D341Med (cell line): ENCODE measurements around the gene BLOC1S1.
A peak's percentile ranks its signal among the peaks of the same experiment; 100 is the strongest.

Source experiments
- DNase-seq: peaks from one replicate; pipeline ENCODE4 v3.0.0; 2012; ENCODE audit warnings: low spot score

The BLOC1S1 gene

DNA sequence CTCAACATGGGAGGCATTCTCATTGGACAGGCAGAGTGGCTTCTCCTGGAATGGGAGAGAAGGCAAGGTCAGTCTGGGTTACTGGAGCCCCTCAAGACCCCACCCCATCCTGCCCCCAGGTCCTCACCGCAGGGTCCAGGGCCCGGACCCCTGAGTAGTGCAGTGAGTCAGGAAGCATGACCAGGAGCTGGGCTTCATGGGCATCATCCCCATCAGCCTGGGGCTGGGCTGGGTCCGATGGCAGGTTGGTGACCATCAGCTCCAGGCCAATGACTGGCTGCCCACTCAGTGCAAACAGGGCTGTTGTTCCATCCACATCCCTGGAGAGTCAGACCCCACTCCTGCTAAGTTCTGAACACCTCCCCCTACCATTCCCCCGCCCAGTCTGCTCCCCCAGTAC, 21.2 kb upstream of the BLOC1S1 start:
- no peak for DNase-seq

DNA sequence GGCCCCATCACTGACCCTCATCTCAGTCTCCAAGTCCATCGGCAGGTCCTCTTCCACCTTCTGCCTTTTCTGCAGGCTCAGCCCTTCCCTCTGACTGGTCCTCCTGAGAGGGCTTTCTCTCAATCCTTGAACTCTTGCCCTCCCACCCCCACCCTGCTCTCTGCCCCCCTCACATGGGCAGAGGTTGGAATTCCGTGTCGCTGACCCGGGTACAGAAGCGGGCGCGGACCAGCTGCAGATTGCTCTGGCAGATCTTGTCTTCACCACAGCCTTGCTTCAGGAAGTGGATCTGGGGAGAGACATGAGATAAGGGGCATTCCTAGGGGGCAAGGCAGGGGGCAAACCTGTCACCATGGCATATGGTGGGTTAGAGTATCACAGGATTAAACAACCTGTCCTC, 20.5 kb upstream of the BLOC1S1 start:
- no peak for DNase-seq

DNA sequence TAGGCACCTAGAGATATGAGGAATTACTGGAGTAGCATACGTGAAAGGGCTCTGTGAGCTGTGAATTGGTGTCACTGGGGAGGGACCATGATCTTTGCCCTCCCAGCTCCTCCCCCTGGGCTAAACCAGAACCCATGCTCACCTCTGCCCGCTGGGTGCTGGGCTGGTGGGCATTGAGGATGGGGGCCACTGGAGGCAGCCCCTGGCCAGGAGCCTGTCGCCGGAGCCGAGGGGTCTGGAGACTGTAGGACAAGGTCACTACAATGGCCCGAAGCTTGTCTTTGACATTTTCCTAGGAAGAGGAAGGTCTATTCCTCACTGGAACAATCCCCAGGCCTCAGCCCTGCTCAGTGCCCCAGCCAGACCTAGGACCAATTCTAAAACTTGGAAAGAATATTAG, 19.7 kb upstream of the BLOC1S1 start:
- DNase-seq, result no peak

DNA sequence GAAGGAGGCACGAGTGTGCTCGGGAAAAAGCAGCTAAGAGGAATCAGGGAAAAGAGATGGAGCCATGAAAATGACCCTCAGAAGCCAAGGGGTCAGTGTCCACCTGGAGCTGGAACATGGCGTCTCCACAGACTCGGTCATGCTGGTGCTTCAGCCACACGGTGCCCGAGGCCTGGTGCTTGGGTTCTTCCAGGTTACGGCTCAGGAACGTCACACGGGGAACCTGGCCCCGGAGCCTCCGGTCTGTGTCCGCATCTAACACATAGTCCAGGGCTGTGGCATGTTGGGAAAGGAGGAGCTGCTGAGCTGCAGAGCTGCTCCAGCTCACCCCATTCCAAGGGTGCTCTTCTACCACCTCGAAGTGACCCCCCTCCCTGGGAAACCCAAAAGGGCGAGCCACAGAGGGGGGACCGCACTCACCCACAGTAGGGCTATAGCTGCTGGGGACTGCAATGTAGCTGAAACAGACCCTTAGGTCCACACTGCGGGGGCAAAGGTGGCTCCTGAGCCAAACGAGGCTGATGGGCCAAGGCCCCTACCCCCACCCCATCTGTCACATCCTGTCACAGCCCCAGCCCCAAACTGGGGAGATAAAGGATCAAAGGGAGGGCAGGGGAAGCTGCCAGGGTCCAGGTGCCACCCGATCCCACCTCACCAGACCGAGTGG, 18.9 kb upstream of the BLOC1S1 start:
- DNase-seq, result no peak

DNA sequence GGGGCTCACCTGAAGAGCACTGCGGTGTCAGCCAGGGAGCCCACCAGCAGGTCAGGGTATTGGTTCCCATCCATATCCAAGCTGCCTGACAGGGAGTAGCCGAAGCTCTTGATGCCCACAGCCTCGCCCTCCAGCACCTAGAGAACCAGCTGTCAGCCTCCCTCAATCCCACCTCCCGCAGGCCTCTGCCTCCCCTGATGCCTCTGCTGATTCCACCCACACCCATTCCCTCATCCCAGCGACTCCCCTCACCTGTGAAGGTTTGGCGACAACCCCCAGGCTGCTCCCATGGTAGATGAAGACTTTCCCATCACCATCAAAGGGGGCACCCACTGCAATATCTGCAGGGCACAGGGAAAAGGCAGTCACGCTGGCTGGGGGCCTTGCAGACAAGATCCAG, 18.2 kb upstream of the BLOC1S1 start:
- no peak for DNase-seq

DNA sequence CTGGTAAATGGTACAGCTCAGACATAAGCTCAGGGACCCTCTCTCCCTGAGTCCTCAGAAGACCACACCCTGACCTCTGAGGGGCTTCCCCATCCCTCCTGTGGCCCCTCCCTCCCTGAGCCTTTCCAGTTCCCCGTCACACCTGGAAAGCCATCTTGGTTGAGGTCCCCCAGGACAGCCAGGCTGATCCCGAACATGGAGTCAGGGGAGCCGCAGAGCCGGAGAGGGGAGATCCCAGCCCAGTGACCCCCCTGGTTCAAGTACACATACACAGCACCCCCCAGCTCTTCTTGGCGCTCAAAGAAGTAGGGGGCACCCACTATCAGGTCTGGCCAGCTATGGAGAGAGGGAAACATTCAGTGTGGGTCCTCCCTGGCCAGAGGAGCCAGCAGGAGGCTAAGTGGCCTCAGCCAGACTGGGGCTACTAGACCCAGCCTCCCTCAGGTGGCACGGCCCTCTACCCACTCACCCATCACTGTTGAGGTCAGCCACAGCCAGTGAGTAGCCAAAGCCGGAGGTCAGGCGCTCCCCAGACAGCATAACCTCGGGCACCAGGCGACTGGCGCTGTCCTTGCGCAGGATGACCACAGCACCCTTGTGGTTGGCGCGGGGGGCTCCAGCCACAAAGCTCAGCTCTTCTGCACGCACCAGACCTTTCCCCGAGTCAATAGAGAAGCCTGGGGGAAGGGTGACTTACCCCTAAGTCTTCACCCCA, 17.4 kb upstream of the BLOC1S1 start:
- no peak for DNase-seq

DNA sequence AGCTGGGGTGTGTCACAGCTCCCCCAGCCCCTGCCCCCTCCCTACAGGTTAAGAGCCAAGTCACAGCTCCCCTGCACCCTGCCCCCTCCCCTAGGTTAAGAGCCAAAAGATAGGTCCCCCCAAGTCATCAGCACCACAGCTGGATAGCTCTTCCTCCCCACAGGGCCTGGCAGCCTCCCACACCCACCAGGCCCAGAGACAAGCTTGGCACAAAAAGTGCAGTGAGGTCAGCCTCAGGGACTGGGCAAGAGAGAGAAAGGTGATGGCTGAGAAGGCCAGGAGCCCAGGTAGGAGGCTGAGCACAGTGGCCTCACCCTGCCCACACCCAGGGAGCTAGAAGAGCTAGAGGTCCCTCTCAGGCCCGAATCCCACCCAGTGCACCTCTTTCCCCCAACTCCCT, 16.9 kb upstream of the BLOC1S1 start:
- DNase-seq, result no peak

DNA sequence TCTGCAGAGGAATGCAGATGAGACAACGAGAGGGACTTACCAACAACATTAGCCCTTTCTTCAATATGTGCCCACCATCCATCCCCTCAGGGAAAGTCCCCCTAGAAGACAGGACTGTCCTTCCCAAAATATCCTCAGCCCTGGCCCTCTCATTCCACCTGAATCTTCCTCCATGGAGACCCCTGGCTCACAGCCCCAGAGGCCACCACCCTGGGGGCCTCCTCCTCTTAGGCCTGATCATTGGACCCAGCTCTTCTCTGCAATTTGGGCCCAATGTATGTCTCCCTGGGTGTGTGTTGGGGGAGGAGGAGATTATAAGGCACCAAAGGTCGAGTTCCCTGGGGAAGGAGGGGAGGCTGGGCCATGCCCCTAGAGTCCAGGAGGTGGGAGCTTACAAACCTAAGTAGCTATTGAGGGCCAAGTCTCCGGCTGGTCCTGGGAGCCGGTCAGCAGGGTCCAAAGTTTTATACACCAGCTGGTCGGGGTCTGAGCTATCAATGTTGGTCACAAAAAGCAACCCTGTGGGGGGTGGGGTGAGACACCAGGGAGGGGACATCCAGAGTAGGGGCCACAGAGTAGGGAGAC, 16.3 kb upstream of the BLOC1S1 start:
- DNase-seq, result no peak

DNA sequence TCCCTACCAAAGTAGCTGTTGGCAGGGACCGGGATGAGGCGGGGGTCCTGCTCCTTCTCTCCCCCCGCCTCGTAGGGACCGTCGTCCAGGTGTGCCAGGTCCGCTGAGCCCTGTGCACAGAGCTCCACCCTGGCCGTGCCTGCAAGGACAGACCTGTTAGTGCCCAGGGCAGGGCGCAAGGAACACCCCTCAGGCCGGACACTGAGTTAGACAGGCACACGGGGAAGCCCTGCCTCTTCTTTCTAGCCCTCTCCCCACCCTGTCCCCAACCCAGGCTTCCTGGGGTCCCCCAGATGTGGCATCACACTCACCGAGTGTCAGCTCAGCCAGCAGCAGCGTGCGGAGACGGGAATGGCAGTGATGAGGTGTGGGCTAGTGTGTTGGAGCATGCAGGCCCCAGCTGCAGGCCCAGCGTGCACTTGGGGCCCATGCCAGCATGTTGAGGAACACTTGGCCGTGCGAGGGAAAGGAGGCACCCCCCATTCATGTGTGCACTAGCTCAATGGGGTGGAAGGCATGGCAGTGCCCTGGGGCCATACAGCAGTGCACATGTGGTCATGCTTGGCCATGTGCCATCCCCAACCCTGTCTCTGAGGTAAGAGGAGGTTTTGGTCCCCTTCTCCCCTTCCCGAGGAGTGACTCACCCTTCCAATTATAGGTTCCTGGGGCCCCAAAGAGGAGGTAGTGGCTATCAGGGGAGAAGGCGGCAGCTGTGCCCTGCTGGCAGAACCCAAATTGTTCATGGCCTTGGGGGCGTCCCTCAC, 15.4 kb upstream of the BLOC1S1 start:
- DNase-seq, result no peak

DNA sequence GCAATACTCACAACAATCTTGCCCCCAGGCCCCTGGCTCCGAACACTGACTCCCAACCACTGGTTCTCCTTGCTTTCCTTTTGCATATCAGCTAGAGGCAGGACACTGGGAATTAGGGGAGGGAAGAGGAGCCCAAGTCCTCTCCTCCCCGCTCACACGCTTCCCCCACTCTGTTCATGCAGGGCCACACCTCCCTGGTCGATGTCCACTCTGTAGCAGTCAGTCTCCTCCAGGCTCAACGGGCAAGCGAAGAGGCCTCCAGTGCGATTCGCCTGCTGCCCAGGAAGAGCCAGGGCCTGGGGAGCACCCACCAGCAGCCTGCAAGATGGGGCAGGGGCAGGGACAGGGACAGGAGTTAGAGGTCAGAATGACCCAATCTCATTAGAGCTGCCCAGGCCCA, 13.0 kb upstream of the BLOC1S1 start:
- DNase-seq, result no peak

DNA sequence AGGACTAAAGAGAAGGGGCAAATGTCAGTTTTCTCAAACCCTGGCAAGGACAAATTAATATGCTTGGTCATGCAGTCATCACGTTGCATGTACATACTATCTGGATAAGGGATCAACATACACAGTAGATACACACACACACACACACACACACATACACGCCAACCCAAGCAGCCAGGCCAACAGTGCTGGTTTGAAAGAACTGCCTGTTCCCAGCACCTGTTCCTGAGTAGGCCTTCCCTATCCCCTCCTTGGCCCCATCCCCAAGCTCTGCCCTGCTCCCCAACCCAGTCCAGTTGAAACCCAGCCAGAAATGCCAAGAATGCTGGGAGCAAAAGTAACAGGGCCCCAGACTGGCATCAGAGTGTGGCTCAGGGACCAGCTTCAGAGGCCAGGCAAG, 12.6 kb upstream of the BLOC1S1 start:
- no peak for DNase-seq

DNA sequence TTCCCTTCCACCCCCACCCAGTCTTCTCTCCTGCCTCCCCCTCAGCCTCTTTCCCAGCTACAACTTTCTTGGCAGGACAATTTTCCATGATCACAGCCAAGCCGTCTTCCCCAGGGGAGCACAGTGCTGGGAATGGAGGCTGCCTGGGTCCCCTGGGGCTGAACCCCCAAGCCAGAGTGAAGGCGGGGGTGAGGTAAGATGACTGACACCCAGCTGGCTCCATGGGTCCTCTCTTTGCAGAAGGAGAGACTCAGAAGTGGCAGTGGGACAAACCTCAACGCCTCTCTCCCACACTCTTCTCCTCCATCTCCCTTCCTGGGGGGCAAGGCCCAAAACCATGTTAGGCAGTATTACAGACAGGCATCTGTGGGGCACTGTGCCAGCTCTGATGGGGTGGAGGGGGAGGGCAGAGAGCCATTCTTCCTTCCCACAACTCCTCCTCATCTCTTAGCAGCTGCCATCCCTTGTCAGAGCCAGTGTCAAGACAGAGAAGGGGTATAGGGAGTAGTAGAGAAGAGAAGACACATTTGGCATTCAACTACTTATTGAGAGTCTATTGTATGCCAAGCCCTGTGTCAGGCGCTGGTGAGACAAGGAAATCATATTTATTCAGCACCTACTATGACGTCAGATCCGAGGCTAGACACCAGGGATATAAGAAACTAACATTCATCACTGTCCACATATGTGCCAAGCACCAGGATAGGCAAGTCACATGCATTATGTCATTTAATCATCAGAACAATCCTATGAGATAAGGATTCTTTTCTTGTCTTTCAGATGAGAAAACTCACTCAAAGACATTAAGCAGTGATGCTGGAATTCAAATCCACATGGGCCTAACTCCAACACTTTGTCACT, 11.7 kb upstream of the BLOC1S1 start:
- DNase-seq, result no peak

DNA sequence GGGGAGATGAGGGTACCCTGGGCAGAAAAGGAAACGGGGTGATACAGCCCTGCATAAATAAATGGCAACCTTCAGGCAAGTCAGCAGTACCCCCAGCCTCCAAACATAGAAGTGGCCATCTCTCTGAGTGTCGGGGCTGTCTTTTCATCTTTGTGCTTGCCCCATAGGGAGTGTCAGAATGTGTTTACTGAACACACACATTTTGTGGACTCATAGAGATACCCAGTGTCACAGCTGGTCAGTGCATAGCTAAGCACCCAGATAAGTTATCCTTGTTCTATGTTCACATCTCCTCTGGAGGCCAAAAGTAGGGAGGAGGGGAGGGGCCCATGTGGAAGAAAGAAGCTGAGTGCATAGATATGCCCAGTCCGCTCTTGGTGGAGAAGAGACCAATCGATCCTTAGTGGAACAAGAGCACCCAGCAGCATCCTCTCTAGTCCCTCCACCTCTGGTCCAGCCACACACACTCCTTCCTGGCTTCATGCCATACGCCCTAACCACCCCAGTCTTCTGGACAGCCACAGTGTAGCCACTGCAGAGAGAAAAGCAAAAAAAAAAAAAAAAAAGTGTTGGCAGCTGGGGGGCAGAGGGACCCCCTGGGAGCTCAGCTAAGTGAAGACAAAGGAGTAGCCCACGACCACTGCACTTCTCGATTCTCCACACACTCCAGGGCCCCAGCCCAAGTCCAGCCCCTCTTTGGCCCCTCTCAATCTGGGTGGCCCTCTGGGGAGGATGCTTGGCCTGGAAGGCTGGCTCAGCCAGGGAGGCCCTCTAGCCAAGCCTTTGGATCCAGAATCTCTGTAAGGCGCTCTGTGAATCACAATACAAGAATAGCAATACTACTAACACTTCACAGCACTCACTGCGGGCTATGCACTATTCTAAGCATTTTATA, 10.8 kb upstream of the BLOC1S1 start:
- no peak for DNase-seq

DNA sequence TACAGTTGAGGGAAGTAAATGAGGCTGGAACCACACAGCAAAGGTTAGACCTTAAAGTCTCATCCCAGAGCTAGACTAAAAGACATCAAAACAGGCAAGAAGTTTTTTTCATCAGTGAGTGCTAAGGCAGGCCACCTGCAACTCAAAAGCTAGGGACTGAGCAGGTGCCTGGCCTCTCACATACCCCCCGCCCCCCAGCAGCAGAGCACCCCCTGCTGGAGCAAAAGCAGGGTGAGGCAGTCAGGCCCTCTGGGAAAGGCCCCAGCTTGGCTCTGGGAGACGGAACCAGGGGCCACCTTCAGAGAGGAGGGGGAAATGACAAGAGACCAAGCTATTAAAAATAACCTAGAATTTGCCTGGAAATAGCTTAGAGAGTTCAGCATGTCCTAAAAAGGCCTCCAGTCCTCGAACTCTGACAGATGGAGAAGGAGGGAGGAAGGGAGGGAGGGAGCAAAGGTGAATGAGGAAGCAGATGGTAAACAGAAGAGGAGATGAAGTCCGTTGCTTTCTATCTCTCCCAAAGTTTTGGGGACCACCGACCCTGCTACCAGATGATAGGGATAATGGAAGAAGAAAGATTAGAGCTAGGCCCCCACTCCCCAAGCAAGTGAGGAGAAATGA, 10.0 kb upstream of the BLOC1S1 start:
- no peak for DNase-seq

DNA sequence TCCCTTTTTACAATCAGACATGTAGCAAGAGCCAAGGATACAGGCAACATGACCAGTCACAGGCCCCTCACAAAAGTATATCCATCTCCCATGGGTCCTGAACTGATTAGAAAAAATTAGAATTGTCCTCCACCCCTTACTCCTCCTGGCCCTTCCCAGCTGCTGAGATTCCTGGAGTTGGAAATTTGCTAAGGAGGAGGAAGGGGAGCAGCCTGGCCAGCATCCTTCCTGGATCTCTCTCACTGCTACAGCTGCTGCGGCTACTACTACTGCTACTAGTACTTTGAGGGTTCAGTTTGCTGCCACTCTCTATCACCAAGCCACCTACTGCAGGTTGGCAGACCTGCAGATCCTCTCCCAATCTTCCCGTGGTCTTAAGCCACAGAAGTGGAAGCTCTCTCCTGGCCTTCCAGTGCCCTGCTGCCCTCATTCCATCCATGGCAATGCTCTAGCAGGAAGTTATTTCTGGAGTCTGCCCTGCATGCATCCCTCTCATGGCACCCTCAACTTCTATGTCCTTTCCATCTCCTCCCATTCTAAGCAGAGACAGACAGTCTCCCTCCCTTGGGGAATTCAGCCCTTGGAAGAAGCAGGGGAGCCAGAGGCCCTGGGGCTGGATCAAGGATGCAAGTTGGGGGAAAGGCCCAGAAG, 9.2 kb upstream of the BLOC1S1 start:
- no peak for DNase-seq

DNA sequence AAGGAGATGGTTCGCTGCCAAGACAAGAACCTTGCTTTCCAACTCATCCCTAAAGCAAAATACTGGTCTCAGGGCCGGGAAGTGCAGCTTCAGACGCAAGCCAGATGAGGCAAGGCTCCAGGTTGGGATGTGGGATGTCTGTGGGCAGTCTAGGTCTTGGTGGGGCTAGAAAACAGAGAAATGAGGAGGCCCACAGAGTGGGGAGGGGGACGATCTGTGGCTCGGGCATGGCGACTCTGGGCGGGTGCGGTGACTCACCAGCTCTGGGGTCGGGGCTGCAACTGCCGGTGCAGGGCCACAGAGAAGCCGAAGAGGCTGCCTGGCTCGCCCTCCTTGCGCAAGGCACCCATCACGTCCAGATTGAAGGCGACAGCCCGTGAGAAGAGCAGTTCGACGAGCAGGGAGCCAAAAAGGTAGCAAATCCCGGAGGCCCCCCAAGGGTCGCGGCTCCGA, 8.6 kb upstream of the BLOC1S1 start:
- DNase-seq, result no peak

DNA sequence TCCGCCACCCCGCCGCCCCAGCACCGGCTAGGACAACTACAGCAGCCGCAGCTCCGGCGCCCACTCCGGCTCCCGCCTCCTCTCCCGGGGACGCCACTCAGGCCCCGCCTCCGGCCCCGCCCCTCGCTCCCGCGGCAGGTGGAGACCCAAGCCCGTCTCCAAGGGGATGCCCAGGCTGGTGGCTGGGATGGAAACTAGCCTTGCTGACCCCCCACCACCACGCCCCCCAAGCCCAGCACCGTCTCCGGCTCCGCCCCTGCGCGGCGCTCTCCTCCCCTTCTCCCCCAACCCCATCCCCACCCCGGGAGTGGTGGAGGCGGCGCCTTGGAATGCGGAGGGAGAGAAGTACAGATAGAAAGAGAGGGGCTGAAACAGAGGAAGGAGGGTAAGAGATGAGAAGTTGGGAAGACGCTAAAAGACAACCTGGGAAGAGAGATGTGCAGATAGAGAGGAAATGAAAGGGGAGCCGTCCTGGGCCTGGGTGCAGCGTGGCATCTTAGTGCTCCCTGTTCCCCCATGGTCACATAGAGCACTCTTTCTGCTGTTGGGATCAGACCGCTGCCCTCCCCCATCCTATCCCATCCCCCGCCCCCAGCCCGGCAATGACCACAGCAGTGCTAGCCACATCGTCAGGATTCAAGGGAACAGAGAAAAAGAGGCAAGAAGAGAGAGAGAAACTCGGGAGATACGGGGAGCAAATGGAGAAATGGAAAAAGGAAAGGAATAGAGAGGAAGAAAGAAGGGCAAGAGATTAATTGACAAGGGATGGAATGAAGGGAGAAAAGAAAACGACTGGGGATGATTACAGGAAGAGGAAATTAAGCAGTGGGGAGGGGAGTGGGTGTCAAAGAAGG, 7.8 kb upstream of the BLOC1S1 start, which contains the start of gene ITGA7:
Gene ITGA7 (minus strand): TSS at position 64 of the 854 bp plus-strand sequence. CDS start 222 bp downstream, outside the sequence.
- peak; percentile 86 for DNase-seq

DNA sequence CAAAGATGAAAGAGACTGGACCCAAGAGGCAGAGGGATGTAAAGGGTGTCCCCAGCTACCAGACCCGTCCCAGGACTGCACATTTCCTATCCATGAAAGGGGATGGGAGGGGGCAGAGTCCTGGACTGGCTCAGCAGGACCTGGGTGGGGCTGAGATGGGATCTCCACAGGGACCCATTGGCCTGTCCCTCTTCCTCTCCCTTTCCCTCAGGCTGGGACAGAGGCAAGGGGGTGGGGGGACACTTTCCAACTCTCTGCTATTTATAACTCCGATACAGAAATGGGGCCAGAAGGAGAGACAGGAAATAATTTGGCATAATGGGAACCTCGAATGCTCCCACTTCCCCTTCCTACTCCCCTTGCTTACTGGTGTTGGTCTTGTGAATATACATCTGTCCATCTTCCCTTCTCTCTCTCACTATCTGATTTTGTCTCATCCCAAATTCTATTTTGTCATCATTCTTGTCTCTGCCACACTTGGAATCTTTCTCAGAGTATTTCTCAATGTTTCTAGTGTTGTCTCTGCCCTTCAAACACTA, 7.1 kb upstream of the BLOC1S1 start:
- no peak for DNase-seq
